ENCODE data around the gene CDC42BPA.
"Not testable (repeated sequence)": the region's sequence is repeated elsewhere in the genome, so short reads cannot be mapped to it uniquely, and the experiment has no call there.

Gene CDC42BPA

GRCh38 chr1:227318016-227318852, at the start of gene CDC42BPA:
TSS of gene CDC42BPA (minus strand) at chr1:227318492. CDS start at chr1:227317182, 1,310 bp downstream.
- peak in 50 of 51 donors; percentile 22 to 89 (median 77) for DNase-seq

- DNase-seq = no peak
Observed at GRCh38 chr1:227368009-227368408, 49.7 kb upstream of the CDC42BPA start.

DNA sequence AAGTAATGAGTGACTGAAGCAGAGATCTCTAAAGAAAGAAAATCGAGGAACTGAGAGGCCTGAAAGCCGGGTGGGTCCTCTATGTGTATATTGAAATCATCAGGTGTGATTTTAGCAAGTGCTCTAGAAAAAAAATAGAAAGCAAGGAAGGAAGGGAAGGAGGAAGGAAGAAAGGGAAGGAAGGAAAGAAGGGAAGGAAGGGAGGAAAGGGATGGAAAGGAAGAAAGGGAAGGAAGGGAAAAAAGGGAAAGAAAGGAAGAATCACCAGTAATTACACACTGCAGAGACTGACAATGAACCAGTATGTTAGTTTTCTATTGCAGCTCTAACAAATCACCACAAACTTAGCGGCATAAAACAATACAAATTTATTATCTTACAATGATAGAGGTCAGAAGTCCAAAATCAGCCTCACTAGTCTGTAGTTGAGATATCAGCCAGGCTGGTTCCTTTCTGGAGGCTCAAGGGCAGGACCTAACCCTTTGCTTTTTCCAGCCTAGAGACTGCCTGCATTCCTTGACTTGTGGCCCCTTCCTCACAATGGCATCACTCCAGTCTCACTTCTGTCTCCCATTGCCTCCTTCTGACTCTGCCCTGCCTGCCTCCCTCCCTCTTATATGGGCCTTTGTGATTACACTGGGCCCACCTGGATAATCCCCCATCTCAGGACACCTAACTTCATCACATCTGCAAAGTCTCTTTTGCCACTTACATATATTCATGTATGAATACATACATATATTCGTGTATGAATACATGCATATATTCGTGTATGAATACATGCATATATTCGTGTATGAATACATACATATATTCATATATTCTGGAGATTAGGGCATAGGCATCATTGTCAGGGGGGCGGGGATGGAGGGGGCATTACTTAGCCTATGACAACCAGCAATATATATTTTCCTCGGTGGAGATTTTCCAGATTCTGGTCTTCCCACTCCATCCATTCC, 47.5 kb upstream of the CDC42BPA start:
- no peak for DNase-seq

DNA sequence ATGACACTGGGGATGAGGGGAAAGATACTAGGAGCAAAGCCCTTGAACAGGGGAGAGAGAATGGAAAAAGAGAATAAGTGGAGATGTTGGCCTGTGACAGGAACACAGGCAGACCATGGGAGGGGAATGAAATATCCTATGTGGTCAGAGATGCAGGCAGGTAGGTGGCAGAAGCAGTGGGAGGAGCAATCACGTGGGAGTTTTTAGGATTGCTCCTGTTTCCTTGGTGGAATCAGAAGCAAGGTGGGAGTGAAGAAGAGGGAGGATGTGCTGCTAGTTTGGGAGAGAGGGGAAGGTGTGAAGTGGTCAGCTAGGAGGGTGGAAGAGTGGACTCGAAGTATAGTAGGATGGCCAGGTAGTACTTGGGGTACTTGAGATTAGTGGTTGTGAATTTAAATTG, 46.4 kb upstream of the CDC42BPA start:
- DNase-seq = no peak

- no peak for DNase-seq
Observed at GRCh38 chr1:227363825-227364224, 45.5 kb upstream of the CDC42BPA start.

GRCh38 chr1:227362039-227362438, 43.7 kb upstream of the CDC42BPA start:
- no peak for DNase-seq

GRCh38 chr1:227357927-227358302, 39.6 kb upstream of the CDC42BPA start:
- no peak for DNase-seq

DNA sequence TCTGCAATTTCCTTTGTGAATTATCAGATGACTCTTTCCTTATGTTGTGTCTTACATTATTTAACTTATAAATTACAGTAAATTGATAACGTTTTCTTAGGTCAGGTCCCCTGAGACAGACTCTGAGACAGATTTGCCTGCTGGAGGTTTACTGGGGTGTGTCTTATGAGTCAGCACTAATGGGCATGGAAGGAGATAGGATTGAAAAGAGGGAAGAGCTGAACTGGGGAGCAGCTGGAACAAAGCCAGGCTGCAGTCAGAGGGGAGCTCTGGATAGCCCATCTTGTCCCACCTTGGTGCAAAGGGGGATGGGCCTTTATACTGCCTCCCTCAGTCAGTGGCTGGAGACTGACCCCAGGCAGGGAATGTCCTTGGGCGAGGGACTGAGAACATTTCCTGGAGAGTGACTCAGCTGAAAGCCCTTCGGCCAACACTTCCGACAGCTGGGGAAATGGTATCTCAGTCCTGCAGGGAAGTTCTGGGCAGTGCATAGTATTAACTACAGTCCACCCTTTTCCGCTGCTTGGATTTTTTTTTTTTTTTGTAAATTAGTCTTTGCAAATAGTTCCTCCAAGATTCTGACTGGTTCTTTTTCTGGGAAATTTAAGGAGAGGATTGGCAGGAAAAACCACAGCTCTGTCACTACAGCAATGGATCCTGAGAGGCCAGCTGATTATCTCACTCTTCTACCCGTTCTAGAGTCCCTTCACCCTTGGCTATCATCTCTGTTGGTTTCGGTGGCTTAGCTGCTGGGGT, 39.1 kb upstream of the CDC42BPA start:
- peak in 1 of 51 donors; percentile 5 for DNase-seq

GRCh38 chr1:227356620-227357146, 38.4 kb upstream of the CDC42BPA start:
- no peak for DNase-seq

DNA sequence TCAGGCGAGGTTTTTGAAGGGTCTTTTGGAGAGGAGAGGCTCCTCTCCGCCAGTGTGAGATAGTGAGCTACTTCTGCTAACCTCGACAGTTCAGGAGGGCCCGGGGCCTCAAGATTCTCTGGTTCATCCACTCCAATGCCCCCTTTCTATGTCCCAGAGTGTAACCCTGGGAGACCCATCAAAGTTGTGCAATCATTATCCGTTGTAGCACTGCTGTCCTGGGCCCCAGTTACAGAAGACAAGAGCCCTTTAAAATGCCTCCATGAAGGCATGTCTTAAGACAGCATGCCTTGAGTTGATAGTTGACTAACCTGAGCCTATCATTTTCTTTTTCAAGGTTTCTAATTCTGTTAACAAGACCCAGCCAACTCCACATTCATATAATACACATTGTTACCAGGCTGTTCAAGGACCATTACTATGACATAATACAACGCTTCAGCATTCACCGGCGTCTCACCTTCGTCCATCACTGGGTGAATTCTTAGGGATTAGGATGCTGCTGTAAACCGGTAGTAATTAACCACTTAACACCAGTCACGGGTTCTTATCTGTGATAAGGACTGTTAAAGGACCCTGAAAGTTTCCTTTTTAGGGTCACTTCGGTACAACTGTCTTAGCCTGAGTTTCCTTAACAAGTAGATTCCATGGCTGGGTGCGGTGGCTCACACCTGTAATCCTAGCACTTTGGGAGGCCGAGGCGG, 37.4 kb upstream of the CDC42BPA start:
- DNase-seq = no peak

- no peak for DNase-seq
Observed at GRCh38 chr1:227353186-227353585, 34.9 kb upstream of the CDC42BPA start.

DNA sequence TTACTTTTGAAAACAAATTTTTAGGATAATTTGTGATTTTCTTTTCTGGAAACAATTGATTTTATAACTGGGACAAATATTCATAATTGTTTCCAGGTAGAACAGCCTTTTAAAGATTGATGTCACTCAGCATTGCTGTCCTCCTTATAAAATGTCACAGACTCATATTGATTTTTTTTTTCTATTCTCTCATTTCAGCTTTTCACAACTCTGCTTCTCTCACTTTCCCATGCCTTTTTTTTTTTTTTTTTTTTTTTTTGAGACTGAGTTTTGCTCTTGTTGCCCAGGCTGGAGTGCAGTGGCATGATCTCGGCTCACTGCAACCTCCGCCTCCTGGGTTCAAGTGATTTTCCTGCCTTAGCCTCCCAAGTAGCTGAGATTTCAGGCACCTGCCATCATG, 33.9 kb upstream of the CDC42BPA start:
- DNase-seq = not testable (repeated sequence)

- no peak for DNase-seq
Observed at GRCh38 chr1:227351443-227351842, 33.2 kb upstream of the CDC42BPA start.

GRCh38 chr1:227349967-227350366, 31.7 kb upstream of the CDC42BPA start:
- DNase-seq = no peak

DNA sequence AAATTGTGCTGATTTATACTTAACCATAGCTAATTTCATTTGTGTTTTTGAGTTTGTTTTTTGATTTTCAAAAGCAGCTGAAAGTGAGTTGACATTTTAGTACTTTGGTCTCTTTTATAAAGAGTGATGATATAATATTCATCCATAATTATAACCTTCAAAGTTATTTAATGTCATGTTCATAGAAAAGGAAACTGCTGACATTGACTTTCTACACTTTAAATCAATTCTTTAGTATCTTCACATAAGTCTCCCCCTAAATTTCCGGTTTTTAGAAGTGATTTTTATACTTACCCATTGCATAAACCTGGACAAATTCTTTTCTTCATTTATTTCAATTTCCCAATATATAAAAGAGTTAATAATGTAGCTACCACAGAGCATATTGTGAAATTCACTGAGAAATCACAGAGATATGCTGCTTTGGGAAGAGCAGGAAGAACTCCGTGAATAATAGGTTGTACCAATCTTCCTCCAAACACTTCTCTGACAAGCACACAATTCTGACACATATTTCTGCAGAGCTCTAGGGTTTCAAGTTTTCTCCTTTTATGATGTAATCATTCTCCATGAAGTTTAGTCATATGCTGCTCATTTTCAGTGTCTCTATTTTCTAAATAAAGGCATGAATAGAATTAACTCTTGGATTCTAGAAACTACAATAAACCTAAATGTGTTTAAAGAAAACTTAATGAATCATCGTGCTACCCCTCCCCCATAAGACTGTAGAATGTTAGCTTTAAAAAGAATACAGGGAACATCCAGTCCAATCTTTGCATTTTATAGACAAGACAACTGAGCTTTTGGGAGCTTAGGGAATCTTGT, 25.6 kb upstream of the CDC42BPA start:
- no peak for DNase-seq

GRCh38 chr1:227343206-227343605, 24.9 kb upstream of the CDC42BPA start:
- no peak for DNase-seq

- no peak for DNase-seq
Observed at GRCh38 chr1:227342075-227342829, 24.0 kb upstream of the CDC42BPA start.

GRCh38 chr1:227336136-227336535, 17.8 kb upstream of the CDC42BPA start:
- DNase-seq = not testable (repeated sequence)
